A549 (cell line): ENCODE results near the gene PRRX1.

Experiments used
- CBX8 ChIP-seq: fragments of 200-600 bp; sonication (generic); IDR thresholded peaks from 2 replicates; pipeline ENCODE4 v1.6.1; 2016
- CTCF ChIP-seq: fragments of >200 bp; sonication (Bioruptor Twin); formaldehyde crosslinking; IDR thresholded peaks from 3 replicates; pipeline ENCODE4 v1.5.1; 2016
- EP300 ChIP-seq, 2 experiments: fragments of >200 bp; sonication (Bioruptor Twin); formaldehyde crosslinking; IDR thresholded peaks; 2 replicates in 1 of 2; 3 replicates in 1 of 2; pipeline ENCODE4 v1.6.1; 2016 to 2017
- ESRRA ChIP-seq: fragments of 150-350 bp; IDR thresholded peaks from 2 replicates; pipeline ENCODE4 v1.6.1; 2014; ENCODE audit warnings: mild to moderate bottlenecking, low read length, borderline replicate concordance
- HES2 ChIP-seq: fragments of >200 bp; sonication (Bioruptor Twin); formaldehyde crosslinking; IDR thresholded peaks from 2 replicates; pipeline ENCODE4 v1.6.1; 2016
- HOXB5 ChIP-seq: fragments of 250-450 bp; sonication (Bioruptor Pico); IDR thresholded peaks from 2 replicates; pipeline ENCODE4 v1.5.0; 2020; ENCODE audit warnings: mild to moderate bottlenecking, moderate library complexity
- KDM1A ChIP-seq: fragments of 200-600 bp; sonication (generic); IDR thresholded peaks from 2 replicates; pipeline ENCODE4 v1.6.1; 2016; ENCODE audit warnings: low read depth, mild to moderate bottlenecking
- POLR2A ChIP-seq: IDR thresholded peaks from 2 replicates; pipeline ENCODE4 v1.6.1; 2012; ENCODE audit warnings: mild to moderate bottlenecking, low read length
- RAD21 ChIP-seq, 2 experiments: fragments of >200 bp in 1 of 2; sonication (Bioruptor Twin) in 1 of 2; formaldehyde crosslinking in 1 of 2; IDR thresholded peaks in 1 of 2; conservative IDR thresholded peaks in 1 of 2; 2 replicates in 1 of 2; 3 replicates in 1 of 2; pipeline ENCODE4 v1.6.1; 2012 to 2018; ENCODE audit warnings: inconsistent platforms in 1 of 2
- TP53 ChIP-seq: fragments of 250-450 bp; sonication (Bioruptor Pico); IDR thresholded peaks from 2 replicates; pipeline ENCODE4 v1.5.0; 2021; ENCODE audit warnings: mild to moderate bottlenecking, moderate library complexity
- USF2 ChIP-seq: fragments of 450-650 bp; IDR thresholded peaks from 2 replicates; pipeline ENCODE4 v1.6.1; 2014; ENCODE audit warnings: antibody characterized with exemption
- ZNF302 ChIP-seq: fragments of 250-450 bp; sonication (Bioruptor Pico); IDR thresholded peaks from 2 replicates; pipeline ENCODE4 v1.9.0; 2021; ENCODE audit warnings: inconsistent platforms, mild to moderate bottlenecking, moderate library complexity

- TF ChIP-seq USF2 = no peak
- no peak for TF ChIP-seq CTCF
- no peak for TF ChIP-seq POLR2A
- no peak for TF ChIP-seq ZNF302
- TF ChIP-seq EP300 (IDR thresholded peaks at IDR 0.05) = no peak
- TF ChIP-seq ESRRA = no peak
- TF ChIP-seq RAD21 (conservative IDR thresholded peaks at IDR 0.05 in 1 of 2, IDR thresholded peaks at IDR 0.05 in 1 of 2) = no peak
- TF ChIP-seq HES2 = no peak
- no peak for TF ChIP-seq CBX8
- no peak for TF ChIP-seq KDM1A
- TF ChIP-seq TP53 (CRISPR knock-in tag) = no peak
- TF ChIP-seq HOXB5 (CRISPR knock-in tag) = no peak
Observed at GRCh38 chr1:170749959-170750358, 86.0 kb downstream of the PRRX1 start.
